Astrocyte (in vitro differentiated cells and primary cell): ENCODE results near the gene MYO5B. TPM values are rescaled to one million over a fixed set of nuclear protein-coding genes. Genes with fewer than 3 reads are reported as not detected.

Source experiments
- DNase-seq: peaks from one replicate; pipeline ENCODE4 v3.0.0-alpha.2; 2010; ENCODE audit warnings: low read depth
- FAIRE-seq: peaks from 2 replicates; lab custom pipeline; 2011; peaks lifted over from hg19 to GRCh38; lab: Jason Lieb, UNC
- H2AFZ ChIP-seq: 2 replicates; pipeline ENCODE4 v1.6.0; 2012; ENCODE audit warnings: low read depth, low read length, inconsistent platforms
- H3K27ac ChIP-seq: 2 replicates; pipeline ENCODE4 v1.5.1; 2011; ENCODE audit warnings: low read depth, low read length, inconsistent platforms
- H3K27me3 ChIP-seq: 2 replicates; pipeline ENCODE4 v1.6.0; 2011; ENCODE audit warnings: low read length, inconsistent platforms; ENCODE audit not compliant: insufficient read depth
- H3K36me3 ChIP-seq: 2 replicates; pipeline ENCODE4 v1.5.1; 2011; ENCODE audit warnings: low read length, inconsistent platforms; ENCODE audit not compliant: insufficient read depth
- H3K4me1 ChIP-seq: 2 replicates; pipeline ENCODE4 v1.5.1; 2011; ENCODE audit warnings: low read length, inconsistent platforms; ENCODE audit not compliant: insufficient read depth
- H3K4me2 ChIP-seq: 2 replicates; pipeline ENCODE4 v1.6.0; 2012; ENCODE audit warnings: low read length, inconsistent platforms
- H3K4me3 ChIP-seq: 2 replicates; pipeline ENCODE4 v1.5.1; 2011; ENCODE audit warnings: low read depth, mild to moderate bottlenecking, low read length, inconsistent platforms; ENCODE audit not compliant: insufficient read depth
- H3K79me2 ChIP-seq: 2 replicates; pipeline ENCODE4 v1.6.0; 2012; ENCODE audit warnings: mild to moderate bottlenecking, low read length, inconsistent platforms; ENCODE audit not compliant: insufficient read depth
- H3K9ac ChIP-seq: 2 replicates; pipeline ENCODE4 v1.6.0; 2012; ENCODE audit warnings: mild to moderate bottlenecking, low read length, inconsistent platforms
- H3K9me3 ChIP-seq: 2 replicates; pipeline ENCODE4 v1.5.1; 2012; ENCODE audit warnings: low read depth, mild to moderate bottlenecking, low read length, inconsistent platforms; ENCODE audit not compliant: insufficient read depth
- H4K20me1 ChIP-seq: 2 replicates; pipeline ENCODE4 v1.6.0; 2012; ENCODE audit warnings: low read length, inconsistent platforms; ENCODE audit not compliant: insufficient read depth
- H3K27ac Mint-ChIP-seq: one replicate; pipeline ENCODE4 v1.8.0; 2021; ENCODE audit warnings: mild to moderate bottlenecking, mixed read lengths; ENCODE audit not compliant: unreplicated experiment
- H3K27me3 Mint-ChIP-seq: one replicate; pipeline ENCODE4 v1.8.0; 2021; ENCODE audit warnings: low read depth, mixed read lengths; ENCODE audit not compliant: unreplicated experiment
- H3K36me3 Mint-ChIP-seq: one replicate; pipeline ENCODE4 v1.8.0; 2021; ENCODE audit warnings: low read depth, mixed read lengths; ENCODE audit not compliant: unreplicated experiment
- H3K4me1 Mint-ChIP-seq: one replicate; pipeline ENCODE4 v1.8.0; 2021; ENCODE audit warnings: low read depth, mixed read lengths; ENCODE audit not compliant: unreplicated experiment
- H3K4me3 Mint-ChIP-seq: one replicate; pipeline ENCODE4 v1.8.0; 2021; ENCODE audit warnings: mild to moderate bottlenecking, moderate library complexity, mixed read lengths; ENCODE audit not compliant: unreplicated experiment
- H3K9me3 Mint-ChIP-seq: one replicate; pipeline ENCODE4 v1.8.0; 2021; ENCODE audit warnings: mild to moderate bottlenecking, mixed read lengths; ENCODE audit not compliant: unreplicated experiment
- CTCF ChIP-seq: IDR thresholded peaks from 2 replicates; pipeline ENCODE4 v1.5.1; 2011; ENCODE audit warnings: low read depth, mild to moderate bottlenecking, inconsistent platforms, low read length, moderate library complexity; ENCODE audit not compliant: insufficient read depth
- EZH2 ChIP-seq: IDR thresholded peaks from 2 replicates; pipeline ENCODE4 v1.6.1; 2012; ENCODE audit warnings: mild to moderate bottlenecking, low read length, inconsistent platforms; ENCODE audit not compliant: insufficient read depth
- total RNA-seq: library from RNA; stranded (reverse); gene quantifications from 2 replicates; pipeline ENCODE4 v1.2.1, GENCODE V29; 2021

MYO5B gene
- total RNA-seq, 1 donor from 2014 or later: 8.3 TPM

- TF ChIP-seq EZH2 (no peak), CTCF (no peak)
- Histone ChIP-seq H4K20me1 (no peaks in the 10 kb centered on the region), H3K27ac (no peak overlapping the region), H3K36me3 (no peaks in the 10 kb centered on the region), H3K9me3 (no peaks in the 10 kb centered on the region), H3K27me3 (no peaks in the 10 kb centered on the region), H3K9ac (no peak overlapping the region), H2AFZ (no peak overlapping the region), H3K4me1 (peaks cover 12% of the 10 kb centered on the region), H3K4me2 (no peak overlapping the region), H3K4me3 (no peak overlapping the region), H3K79me2 (no peaks in the 10 kb centered on the region)
- FAIRE-seq (no peak), DNase-seq (no peak)
- Mint-ChIP-seq H3K4me1 (peaks cover 19% of the 10 kb centered on the region), H3K9me3 (no peaks in the 10 kb centered on the region), H3K4me3 (no peak overlapping the region), H3K36me3 (peaks cover 4% of the 10 kb centered on the region), H3K27ac (no peak overlapping the region), H3K27me3 (peaks cover 6% of the 10 kb centered on the region)
Measured at GRCh38 chr18:49853436-49853835, 341.5 kb downstream of the MYO5B start.

- Mint-ChIP-seq H3K9me3 (no peaks in the 10 kb centered on the region), H3K4me3 (no peak overlapping the region), H3K27ac (no peak overlapping the region), H3K4me1 (peaks cover 19% of the 10 kb centered on the region), H3K36me3 (peaks cover 4% of the 10 kb centered on the region), H3K27me3 (peaks cover 6% of the 10 kb centered on the region)
- H2AFZ ChIP-seq: no peak overlapping the region
- no peak overlapping the region for H3K4me3 ChIP-seq
- no peak for FAIRE-seq
- no peaks in the 10 kb centered on the region for H4K20me1 ChIP-seq
- no peak overlapping the region for H3K9ac ChIP-seq
- H3K9me3 ChIP-seq: no peaks in the 10 kb centered on the region
- H3K27me3 ChIP-seq: no peaks in the 10 kb centered on the region
- H3K4me2 ChIP-seq: no peak overlapping the region
- H3K27ac ChIP-seq: no peak overlapping the region
- no peaks in the 10 kb centered on the region for H3K36me3 ChIP-seq
- H3K4me1 ChIP-seq: peaks cover 12% of the 10 kb centered on the region
- H3K79me2 ChIP-seq: no peaks in the 10 kb centered on the region
- DNase-seq: no peak
- TF ChIP-seq CTCF (no peak), EZH2 (no peak)
Measured at GRCh38 chr18:49853011-49853410, 341.9 kb downstream of the MYO5B start.

GRCh38 chr18:49851624-49852023 is 343.3 kb downstream of the MYO5B start:
- Mint-ChIP-seq H3K9me3 (no peaks in the 10 kb centered on the region), H3K27me3 (peaks cover 7% of the 10 kb centered on the region), H3K4me1 (peaks cover 20% of the 10 kb centered on the region), H3K4me3 (no peak overlapping the region), H3K36me3 (peaks cover 7% of the 10 kb centered on the region), H3K27ac (no peak overlapping the region)
- no peak for TF ChIP-seq CTCF
- TF ChIP-seq EZH2: no peak
- no peaks in the 10 kb centered on the region for H3K36me3 ChIP-seq
- H4K20me1 ChIP-seq: no peaks in the 10 kb centered on the region
- no peaks in the 10 kb centered on the region for H3K27me3 ChIP-seq
- no peak overlapping the region for H3K4me2 ChIP-seq
- no peaks in the 10 kb centered on the region for H3K9me3 ChIP-seq
- DNase-seq (no peak), FAIRE-seq (no peak)
- H3K79me2 ChIP-seq: no peaks in the 10 kb centered on the region
- no peak overlapping the region for H3K4me3 ChIP-seq
- H3K9ac ChIP-seq: no peak overlapping the region
- peaks cover 12% of the 10 kb centered on the region for H3K4me1 ChIP-seq
- H3K27ac ChIP-seq: no peak overlapping the region
- no peak overlapping the region for H2AFZ ChIP-seq
